Measurements from ENCODE around the gene KCTD20. TPM values are rescaled to one million over a fixed set of nuclear protein-coding genes. Genes with fewer than 3 reads are reported as not detected.

KCTD20 gene
- total and polyA plus RNA-seq, 9 of the 15 experiments (the other 6 are each of a cell fraction or from before 2014, with no cell fraction given) = 28.9 to 160 (median 70.6) TPM

DNA sequence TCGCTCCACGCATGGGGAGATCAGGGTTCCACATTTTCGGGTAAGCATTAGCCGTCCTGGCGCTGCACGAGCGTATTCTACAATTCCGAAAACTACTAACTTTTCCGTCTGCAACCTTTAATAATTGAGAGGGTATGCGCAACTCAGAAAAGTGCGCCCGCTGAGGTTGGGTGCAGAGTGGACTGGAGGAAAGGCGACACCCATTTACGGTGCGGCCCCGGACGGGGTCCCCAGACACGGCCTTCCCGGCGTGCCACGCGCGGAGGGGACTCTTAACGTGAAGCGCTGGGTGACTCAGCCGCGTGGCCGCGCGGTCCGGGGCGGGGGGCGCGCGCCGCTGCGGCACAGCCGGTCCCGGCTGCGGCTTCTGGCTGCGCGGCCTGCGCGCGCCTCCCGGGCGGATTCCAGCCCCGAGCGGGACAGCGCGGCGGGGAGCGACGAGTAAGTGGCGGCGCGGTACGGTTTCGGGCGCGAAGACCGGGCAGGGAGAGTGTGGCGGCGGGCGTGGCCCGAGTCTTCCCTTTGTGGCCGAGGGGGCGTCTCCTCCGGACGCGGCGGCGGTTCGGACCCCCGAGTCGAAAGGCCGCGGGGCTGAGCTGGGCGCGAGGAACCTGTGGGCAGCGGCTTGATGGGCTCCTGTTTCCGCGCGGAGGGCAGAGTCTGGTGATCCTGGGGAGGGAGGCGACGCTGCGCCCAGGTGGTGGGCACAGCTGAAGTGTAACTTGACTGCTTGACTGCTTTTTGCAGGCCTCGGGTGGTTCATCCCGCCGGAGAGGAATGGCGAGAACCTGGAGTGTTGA, at the start of gene KCTD20, which contains the start of gene PXT1 (continued):
- TF ChIP-seq, protein P1, sequence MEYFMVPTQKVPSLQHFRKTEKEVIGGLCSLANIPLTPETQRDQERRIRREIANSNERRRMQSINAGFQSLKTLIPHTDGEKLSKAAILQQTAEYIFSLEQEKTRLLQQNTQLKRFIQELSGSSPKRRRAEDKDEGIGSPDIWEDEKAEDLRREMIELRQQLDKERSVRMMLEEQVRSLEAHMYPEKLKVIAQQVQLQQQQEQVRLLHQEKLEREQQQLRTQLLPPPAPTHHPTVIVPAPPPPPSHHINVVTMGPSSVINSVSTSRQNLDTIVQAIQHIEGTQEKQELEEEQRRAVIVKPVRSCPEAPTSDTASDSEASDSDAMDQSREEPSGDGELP (CRISPR knock-in tag; IDR thresholded peaks at IDR 0.05; ENCODE audit: borderline replicate concordance) = peak; percentile 73
- TF ChIP-seq GABPB1 (CRISPR knock-in tag; IDR thresholded peaks at IDR 0.05) (0 out of 2 replicates have a peak, but pooled peaks have one; percentile 44), E2F3 (CRISPR knock-in tag; IDR thresholded peaks at IDR 0.05) (peak; percentile 77), ESRRA (IDR thresholded peaks at IDR 0.05; ENCODE audit: borderline replicate concordance, low read depth) (peak; percentile 64; the same call in 1 of the 2 replicates), ATF7 (IDR thresholded peaks at IDR 0.05) (peak; percentile 87), ZNF717 (CRISPR knock-in tag; IDR thresholded peaks at IDR 0.05) (no peak), PRPF4 (IDR thresholded peaks at IDR 0.05; ENCODE audit: insufficient read depth, low read depth, low read length, poor library complexity, severe bottlenecking) (no peak), ZNF780A (CRISPR knock-in tag; IDR thresholded peaks at IDR 0.05) (no peak), PURB (CRISPR knock-in tag; IDR thresholded peaks at IDR 0.05; ENCODE audit: low read depth) (no peak), ZFPM2 (CRISPR knock-in tag; IDR thresholded peaks at IDR 0.05) (no peak), RBM34 (IDR thresholded peaks at IDR 0.05; ENCODE audit: borderline replicate concordance, insufficient read depth, low read length) (no peak), ZNF274 (IDR thresholded peaks at IDR 0.05; ENCODE audit: borderline replicate concordance, low read depth, low read length) (no peak), ZNF699 (CRISPR knock-in tag; IDR thresholded peaks at IDR 0.05; ENCODE audit: insufficient replicate concordance) (no peak), ZNF217 (CRISPR knock-in tag; IDR thresholded peaks at IDR 0.05) (no peak)
- TF ChIP-seq, protein P2, sequence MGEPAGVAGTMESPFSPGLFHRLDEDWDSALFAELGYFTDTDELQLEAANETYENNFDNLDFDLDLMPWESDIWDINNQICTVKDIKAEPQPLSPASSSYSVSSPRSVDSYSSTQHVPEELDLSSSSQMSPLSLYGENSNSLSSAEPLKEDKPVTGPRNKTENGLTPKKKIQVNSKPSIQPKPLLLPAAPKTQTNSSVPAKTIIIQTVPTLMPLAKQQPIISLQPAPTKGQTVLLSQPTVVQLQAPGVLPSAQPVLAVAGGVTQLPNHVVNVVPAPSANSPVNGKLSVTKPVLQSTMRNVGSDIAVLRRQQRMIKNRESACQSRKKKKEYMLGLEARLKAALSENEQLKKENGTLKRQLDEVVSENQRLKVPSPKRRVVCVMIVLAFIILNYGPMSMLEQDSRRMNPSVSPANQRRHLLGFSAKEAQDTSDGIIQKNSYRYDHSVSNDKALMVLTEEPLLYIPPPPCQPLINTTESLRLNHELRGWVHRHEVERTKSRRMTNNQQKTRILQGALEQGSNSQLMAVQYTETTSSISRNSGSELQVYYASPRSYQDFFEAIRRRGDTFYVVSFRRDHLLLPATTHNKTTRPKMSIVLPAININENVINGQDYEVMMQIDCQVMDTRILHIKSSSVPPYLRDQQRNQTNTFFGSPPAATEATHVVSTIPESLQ (CRISPR knock-in tag; IDR thresholded peaks at IDR 0.05) = peak; percentile 15; the same call in 1 of the 2 replicates
- TF ChIP-seq, protein P3, sequence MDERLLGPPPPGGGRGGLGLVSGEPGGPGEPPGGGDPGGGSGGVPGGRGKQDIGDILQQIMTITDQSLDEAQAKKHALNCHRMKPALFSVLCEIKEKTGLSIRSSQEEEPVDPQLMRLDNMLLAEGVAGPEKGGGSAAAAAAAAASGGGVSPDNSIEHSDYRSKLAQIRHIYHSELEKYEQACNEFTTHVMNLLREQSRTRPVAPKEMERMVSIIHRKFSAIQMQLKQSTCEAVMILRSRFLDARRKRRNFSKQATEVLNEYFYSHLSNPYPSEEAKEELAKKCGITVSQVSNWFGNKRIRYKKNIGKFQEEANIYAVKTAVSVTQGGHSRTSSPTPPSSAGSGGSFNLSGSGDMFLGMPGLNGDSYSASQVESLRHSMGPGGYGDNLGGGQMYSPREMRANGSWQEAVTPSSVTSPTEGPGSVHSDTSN (CRISPR knock-in tag; IDR thresholded peaks at IDR 0.05; ENCODE audit: low read depth) = no peak
- TF ChIP-seq, protein P3 (tag; conservative IDR thresholded peaks at IDR 0.05; ENCODE audit: low read depth) = no peak
- TF ChIP-seq, protein P4, sequence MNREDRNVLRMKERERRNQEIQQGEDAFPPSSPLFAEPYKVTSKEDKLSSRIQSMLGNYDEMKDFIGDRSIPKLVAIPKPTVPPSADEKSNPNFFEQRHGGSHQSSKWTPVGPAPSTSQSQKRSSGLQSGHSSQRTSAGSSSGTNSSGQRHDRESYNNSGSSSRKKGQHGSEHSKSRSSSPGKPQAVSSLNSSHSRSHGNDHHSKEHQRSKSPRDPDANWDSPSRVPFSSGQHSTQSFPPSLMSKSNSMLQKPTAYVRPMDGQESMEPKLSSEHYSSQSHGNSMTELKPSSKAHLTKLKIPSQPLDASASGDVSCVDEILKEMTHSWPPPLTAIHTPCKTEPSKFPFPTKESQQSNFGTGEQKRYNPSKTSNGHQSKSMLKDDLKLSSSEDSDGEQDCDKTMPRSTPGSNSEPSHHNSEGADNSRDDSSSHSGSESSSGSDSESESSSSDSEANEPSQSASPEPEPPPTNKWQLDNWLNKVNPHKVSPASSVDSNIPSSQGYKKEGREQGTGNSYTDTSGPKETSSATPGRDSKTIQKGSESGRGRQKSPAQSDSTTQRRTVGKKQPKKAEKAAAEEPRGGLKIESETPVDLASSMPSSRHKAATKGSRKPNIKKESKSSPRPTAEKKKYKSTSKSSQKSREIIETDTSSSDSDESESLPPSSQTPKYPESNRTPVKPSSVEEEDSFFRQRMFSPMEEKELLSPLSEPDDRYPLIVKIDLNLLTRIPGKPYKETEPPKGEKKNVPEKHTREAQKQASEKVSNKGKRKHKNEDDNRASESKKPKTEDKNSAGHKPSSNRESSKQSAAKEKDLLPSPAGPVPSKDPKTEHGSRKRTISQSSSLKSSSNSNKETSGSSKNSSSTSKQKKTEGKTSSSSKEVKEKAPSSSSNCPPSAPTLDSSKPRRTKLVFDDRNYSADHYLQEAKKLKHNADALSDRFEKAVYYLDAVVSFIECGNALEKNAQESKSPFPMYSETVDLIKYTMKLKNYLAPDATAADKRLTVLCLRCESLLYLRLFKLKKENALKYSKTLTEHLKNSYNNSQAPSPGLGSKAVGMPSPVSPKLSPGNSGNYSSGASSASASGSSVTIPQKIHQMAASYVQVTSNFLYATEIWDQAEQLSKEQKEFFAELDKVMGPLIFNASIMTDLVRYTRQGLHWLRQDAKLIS (CRISPR knock-in tag; IDR thresholded peaks at IDR 0.05) = peak; percentile 27
